H9 (cell line): ENCODE results near the gene FAM117A. TPM values are rescaled to one million over a fixed set of nuclear protein-coding genes. Genes with fewer than 3 reads are reported as not detected.

Experiments
- DNase-seq: peaks from one replicate; pipeline ENCODE4 v3.0.0-alpha.2; 2017
- H2AFZ ChIP-seq: one replicate; pipeline ENCODE4 v1.6.1; 2013; ENCODE audit warnings: mild to moderate bottlenecking, low read length, control low read depth, moderate library complexity
- H2AK5ac ChIP-seq: 2 replicates; pipeline ENCODE4 v1.6.1; 2013; ENCODE audit warnings: low read length, control low read depth, mixed read lengths; ENCODE audit not compliant: insufficient read length
- H2BK120ac ChIP-seq: one replicate; pipeline ENCODE4 v1.6.1; 2013; ENCODE audit warnings: low read depth, mild to moderate bottlenecking, low read length, control low read depth, inconsistent platforms; ENCODE audit not compliant: poor library complexity, severe bottlenecking
- H2BK12ac ChIP-seq: 2 replicates; pipeline ENCODE4 v1.6.1; 2013; ENCODE audit warnings: low read length, control low read depth, mixed read lengths, low read depth; ENCODE audit not compliant: insufficient read length
- H2BK15ac ChIP-seq: 2 replicates; pipeline ENCODE4 v1.6.1; 2013; ENCODE audit warnings: low read depth, low read length, control low read depth
- H2BK20ac ChIP-seq: one replicate; pipeline ENCODE4 v1.6.1; 2013; ENCODE audit warnings: low read depth, mild to moderate bottlenecking, low read length, control low read depth, inconsistent platforms; ENCODE audit not compliant: poor library complexity, severe bottlenecking
- H2BK5ac ChIP-seq: 2 replicates; pipeline ENCODE4 v1.6.1; 2013; ENCODE audit warnings: low read length, control low read depth, mixed read lengths; ENCODE audit not compliant: insufficient read length
- H3K14ac ChIP-seq: 2 replicates; pipeline ENCODE4 v1.6.1; 2013; ENCODE audit warnings: low read length, control low read depth; ENCODE audit not compliant: insufficient read depth
- H3K18ac ChIP-seq: 2 replicates; pipeline ENCODE4 v1.6.1; 2013; ENCODE audit warnings: low read depth, mild to moderate bottlenecking, mixed read lengths, low read length, control low read depth; ENCODE audit not compliant: insufficient read length
- H3K23ac ChIP-seq: 2 replicates; pipeline ENCODE4 v1.6.1; 2013; ENCODE audit warnings: low read length, control low read depth, mixed read lengths, low read depth; ENCODE audit not compliant: insufficient read length
- H3K23me2 ChIP-seq: 2 replicates; pipeline ENCODE4 v1.6.1; 2013; ENCODE audit warnings: low read depth, mild to moderate bottlenecking, mixed read lengths, low read length, control low read depth; ENCODE audit not compliant: insufficient read length, poor library complexity, severe bottlenecking
- H3K27ac ChIP-seq: 2 replicates; pipeline ENCODE4 v1.5.1; 2013; ENCODE audit warnings: low read length, control low read depth, mixed read lengths, low read depth; ENCODE audit not compliant: insufficient read length
- H3K27me3 ChIP-seq: 2 replicates; pipeline ENCODE4 v1.6.1; 2013; ENCODE audit warnings: low read length, control low read depth, inconsistent platforms; ENCODE audit not compliant: insufficient read depth
- H3K4ac ChIP-seq: 2 replicates; pipeline ENCODE4 v1.6.1; 2013; ENCODE audit warnings: low read depth, mild to moderate bottlenecking, control low read depth, inconsistent platforms, low read length, moderate library complexity
- H3K4me1 ChIP-seq: 2 replicates; pipeline ENCODE4 v1.6.1; 2013; ENCODE audit warnings: low read length, control low read depth, inconsistent platforms; ENCODE audit not compliant: insufficient read depth
- H3K4me2 ChIP-seq: 2 replicates; pipeline ENCODE4 v1.6.1; 2013; ENCODE audit warnings: low read length, control low read depth, mixed read lengths; ENCODE audit not compliant: insufficient read length, insufficient read depth
- H3K56ac ChIP-seq: 2 replicates; pipeline ENCODE4 v1.6.1; 2013; ENCODE audit warnings: low read depth, mild to moderate bottlenecking, mixed read lengths, low read length, control low read depth; ENCODE audit not compliant: insufficient read length
- H3K79me1 ChIP-seq: 2 replicates; pipeline ENCODE4 v1.6.1; 2013; ENCODE audit warnings: low read depth, mild to moderate bottlenecking, moderate library complexity, low read length, control low read depth, inconsistent platforms; ENCODE audit not compliant: insufficient read depth, poor library complexity, severe bottlenecking
- H3K79me2 ChIP-seq: 2 replicates; pipeline ENCODE4 v1.6.1; 2013; ENCODE audit warnings: low read length, control low read depth, inconsistent platforms; ENCODE audit not compliant: insufficient read depth
- H3K9ac ChIP-seq: 2 replicates; pipeline ENCODE4 v1.6.1; 2013; ENCODE audit warnings: low read length, control low read depth, mixed read lengths; ENCODE audit not compliant: insufficient read length; ENCODE audit errors: extremely low read depth
- H3K9me3 ChIP-seq: one replicate; pipeline ENCODE4 v1.6.1; 2013; ENCODE audit warnings: low read depth, low read length, inconsistent platforms; ENCODE audit not compliant: control insufficient read depth
- H3T11ph ChIP-seq: one replicate; pipeline ENCODE4 v1.6.1; 2013; ENCODE audit warnings: mild to moderate bottlenecking, low read length, control low read depth, inconsistent platforms
- H4K20me1 ChIP-seq: one replicate; pipeline ENCODE4 v1.6.1; 2013; ENCODE audit not compliant: control insufficient read depth, insufficient read length, insufficient read depth
- H4K5ac ChIP-seq: 2 replicates; pipeline ENCODE4 v1.6.1; 2013; ENCODE audit warnings: low read depth, mild to moderate bottlenecking, mixed read lengths, low read length, control low read depth; ENCODE audit not compliant: insufficient read length
- H4K8ac ChIP-seq: replicated peaks from 2 replicates; pipeline ENCODE4 v1.6.1; 2013; ENCODE audit warnings: low read length, control low read depth, mixed read lengths, low read depth; ENCODE audit not compliant: insufficient read length
- H4K91ac ChIP-seq: 2 replicates; pipeline ENCODE4 v1.6.1; 2013; ENCODE audit warnings: low read depth, mild to moderate bottlenecking, moderate library complexity, mixed read lengths, low read length, control low read depth; ENCODE audit not compliant: insufficient read length
- H3K27ac Mint-ChIP-seq, 3 experiments: 2 replicates in 2 of 3; 3 replicates in 1 of 3; pipeline ENCODE4 v1.8.0; 2020 to 2021; ENCODE audit warnings: mixed read lengths in 3 of 3, mild to moderate bottlenecking in 1 of 3, moderate library complexity in 1 of 3
- H3K27me3 Mint-ChIP-seq: 2 replicates; pipeline ENCODE4 v1.8.0; 2021; ENCODE audit warnings: low read depth, mild to moderate bottlenecking, moderate library complexity, mixed read lengths
- H3K36me3 Mint-ChIP-seq, 3 experiments: 2 replicates in 2 of 3; 3 replicates in 1 of 3; pipeline ENCODE4 v1.8.0; 2020 to 2021; ENCODE audit warnings: low read depth in 3 of 3, mixed read lengths in 3 of 3; ENCODE audit not compliant: insufficient read depth in 1 of 3
- H3K4me1 Mint-ChIP-seq, 2 experiments: 2 replicates each; pipeline ENCODE4 v1.8.0; 2020; ENCODE audit warnings: mixed read lengths in 2 of 2
- H3K4me3 Mint-ChIP-seq, 2 experiments: 2 replicates in 1 of 2; 3 replicates in 1 of 2; pipeline ENCODE4 v1.8.0; 2020 to 2021; ENCODE audit warnings: mild to moderate bottlenecking in 2 of 2, mixed read lengths in 2 of 2, moderate library complexity in 1 of 2
- H3K9me3 Mint-ChIP-seq, 2 experiments: 2 replicates in 1 of 2; 3 replicates in 1 of 2; pipeline ENCODE4 v1.8.0; 2020; ENCODE audit warnings: mild to moderate bottlenecking in 2 of 2, mixed read lengths in 2 of 2, moderate library complexity in 1 of 2
- WGBS: extraction: QIAGEN DNeasy Blood & Tissue Kit; methylation state at CpG from one replicate; pipeline ENCODE4 v1.1.7; 2013; ENCODE audit warnings: missing lambda C conversion rate, low lambda C conversion rate, mixed read lengths; ENCODE audit not compliant: insufficient read length; ENCODE audit errors: extremely low coverage; 5-methylcytosine and 5-hydroxymethylcytosine counted together
- total RNA-seq: library from RNA; stranded (reverse); gene quantifications from 2 replicates; pipeline ENCODE4 v1.2.1, GENCODE V29; 2021
- TF ChIP-seq, protein P1 (sequence below): fragments of 200-600 bp; sonication (generic); conservative IDR thresholded peaks from 3 replicates; pipeline ENCODE4 v1.8.0; 2021; ENCODE audit warnings: antibody characterized with exemption, mild to moderate bottlenecking

The FAM117A gene
- total RNA-seq, 1 experiment from 2014 or later, result 21.1 TPM

GRCh38 chr17:49681106-49681979, 82.6 kb downstream of the FAM117A start:
- DNase-seq, result no peak
- Histone ChIP-seq H3K27me3 (no peaks in the 10 kb centered on the region), H2AFZ (no peak overlapping the region), H3K14ac (no peak overlapping the region), H4K5ac (no peak overlapping the region), H3K18ac (no peak overlapping the region), H3K79me1 (no peaks in the 10 kb centered on the region), H2AK5ac (no peak overlapping the region), H3K79me2 (peaks cover under 1% of the 10 kb centered on the region; the same call in 1 of the 2 replicates), H3K56ac (no peak overlapping the region), H2BK5ac (no peak overlapping the region), H3K4me2 (no peak overlapping the region), H3K23me2 (peaks cover 5% of the 10 kb centered on the region), H3K9me3 (no peaks in the 10 kb centered on the region), H3K9ac (no peak overlapping the region), H3T11ph (no peak overlapping the region), H4K91ac (no peak overlapping the region), H2BK15ac (no peak overlapping the region), H3K4ac (no peak overlapping the region), H4K8ac (no peak overlapping the region), H2BK12ac (no peak overlapping the region), H4K20me1 (no peaks in the 10 kb centered on the region), H3K27ac (no peak overlapping the region), H2BK120ac (no peak overlapping the region), H3K23ac (no peak overlapping the region), H3K4me1 (no peaks in the 10 kb centered on the region), H2BK20ac (no peak overlapping the region)
- peaks cover 25% of the 10 kb centered on the region for H3K27me3 Mint-ChIP-seq
- H3K4me3 Mint-ChIP-seq, result peak overlapping the region in 1 of 2 experiments; percentile 6; a peak in 1 of 5 replicates
- no peak overlapping the region for H3K27ac Mint-ChIP-seq
- H3K9me3 Mint-ChIP-seq, result peaks cover 4 to 8% of the 10 kb centered on the region in 2 experiments
- WGBS, result no CpG with 5 or more reads among the region's 9 CpGs
- peaks cover 7 to 11% of the 10 kb centered on the region in 2 experiments for H3K4me1 Mint-ChIP-seq
- H3K36me3 Mint-ChIP-seq, result peaks cover 3 to 4% (median 4%) of the 10 kb centered on the region in 3 experiments; a peak in 5 of 7 replicates
- TF ChIP-seq, protein P1, sequence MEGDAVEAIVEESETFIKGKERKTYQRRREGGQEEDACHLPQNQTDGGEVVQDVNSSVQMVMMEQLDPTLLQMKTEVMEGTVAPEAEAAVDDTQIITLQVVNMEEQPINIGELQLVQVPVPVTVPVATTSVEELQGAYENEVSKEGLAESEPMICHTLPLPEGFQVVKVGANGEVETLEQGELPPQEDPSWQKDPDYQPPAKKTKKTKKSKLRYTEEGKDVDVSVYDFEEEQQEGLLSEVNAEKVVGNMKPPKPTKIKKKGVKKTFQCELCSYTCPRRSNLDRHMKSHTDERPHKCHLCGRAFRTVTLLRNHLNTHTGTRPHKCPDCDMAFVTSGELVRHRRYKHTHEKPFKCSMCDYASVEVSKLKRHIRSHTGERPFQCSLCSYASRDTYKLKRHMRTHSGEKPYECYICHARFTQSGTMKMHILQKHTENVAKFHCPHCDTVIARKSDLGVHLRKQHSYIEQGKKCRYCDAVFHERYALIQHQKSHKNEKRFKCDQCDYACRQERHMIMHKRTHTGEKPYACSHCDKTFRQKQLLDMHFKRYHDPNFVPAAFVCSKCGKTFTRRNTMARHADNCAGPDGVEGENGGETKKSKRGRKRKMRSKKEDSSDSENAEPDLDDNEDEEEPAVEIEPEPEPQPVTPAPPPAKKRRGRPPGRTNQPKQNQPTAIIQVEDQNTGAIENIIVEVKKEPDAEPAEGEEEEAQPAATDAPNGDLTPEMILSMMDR, result no peak
